HEK293 (cell line): ENCODE data around the gene PGBD1.

Source experiments
- EGR2 ChIP-seq: fragments of 450-650 bp; formaldehyde crosslinking; IDR thresholded peaks from 2 replicates; pipeline ENCODE4 v1.5.1; 2016; ENCODE audit warnings: low read depth, missing biosample characterization, missing genetic modification characterization
- KLF7 ChIP-seq: fragments of 450-650 bp; formaldehyde crosslinking; IDR thresholded peaks from 2 replicates; pipeline ENCODE4 v1.5.1; 2016; ENCODE audit warnings: missing biosample characterization, missing genetic modification characterization, borderline replicate concordance
- PRDM1 ChIP-seq: fragments of 450-650 bp; formaldehyde crosslinking; IDR thresholded peaks from 2 replicates; pipeline ENCODE4; 2016; ENCODE audit warnings: missing biosample characterization, missing genetic modification characterization
- SP2 ChIP-seq: fragments of 450-650 bp; formaldehyde crosslinking; IDR thresholded peaks from 2 replicates; pipeline ENCODE4 v1.5.1; 2016; ENCODE audit warnings: missing biosample characterization, missing genetic modification characterization
- SP3 ChIP-seq: fragments of 450-650 bp; formaldehyde crosslinking; IDR thresholded peaks from 2 replicates; pipeline ENCODE4 v1.5.1; 2016; ENCODE audit warnings: missing biosample characterization, missing genetic modification characterization
- WT1 ChIP-seq: fragments of 450-650 bp; formaldehyde crosslinking; IDR thresholded peaks from 2 replicates; pipeline ENCODE4 v1.5.1; 2016; ENCODE audit warnings: missing biosample characterization, missing genetic modification characterization
- ZBTB20 ChIP-seq: fragments of 450-650 bp; formaldehyde crosslinking; IDR thresholded peaks from 2 replicates; pipeline ENCODE4 v1.5.1; 2016; ENCODE audit warnings: missing biosample characterization, missing genetic modification characterization
- ZBTB48 ChIP-seq: fragments of 450-650 bp; formaldehyde crosslinking; IDR thresholded peaks from 2 replicates; pipeline ENCODE4 v1.5.1; 2016; ENCODE audit warnings: missing biosample characterization, missing genetic modification characterization
- ZEB2 ChIP-seq: fragments of 450-650 bp; formaldehyde crosslinking; IDR thresholded peaks from 2 replicates; pipeline ENCODE4 v1.5.1; 2016; ENCODE audit warnings: missing biosample characterization, missing genetic modification characterization
- ZFP69B ChIP-seq: fragments of 450-650 bp; formaldehyde crosslinking; IDR thresholded peaks from 2 replicates; pipeline ENCODE4 v1.5.1; 2016; ENCODE audit warnings: missing biosample characterization, missing genetic modification characterization
- ZIC2 ChIP-seq: fragments of 450-650 bp; formaldehyde crosslinking; IDR thresholded peaks from 2 replicates; pipeline ENCODE4 v1.5.1; 2016; ENCODE audit warnings: missing biosample characterization, missing genetic modification characterization
- ZNF10 ChIP-seq: fragments of 450-650 bp; formaldehyde crosslinking; IDR thresholded peaks from 2 replicates; pipeline ENCODE4 v1.5.1; 2017; ENCODE audit warnings: missing biosample characterization, missing genetic modification characterization
- ZNF112 ChIP-seq: fragments of 450-650 bp; formaldehyde crosslinking; IDR thresholded peaks from 2 replicates; pipeline ENCODE4 v1.5.0; 2017; ENCODE audit warnings: missing biosample characterization, missing genetic modification characterization
- ZNF184 ChIP-seq: fragments of 450-650 bp; IDR thresholded peaks from 2 replicates; pipeline ENCODE4 v1.5.1; 2018; ENCODE audit warnings: missing biosample characterization, mild to moderate bottlenecking, missing genetic modification characterization
- ZNF2 ChIP-seq: fragments of 450-650 bp; formaldehyde crosslinking; IDR thresholded peaks from 2 replicates; pipeline ENCODE4 v1.5.1; 2016; ENCODE audit warnings: missing biosample characterization, missing genetic modification characterization
- ZNF211 ChIP-seq: fragments of 450-650 bp; formaldehyde crosslinking; IDR thresholded peaks from 2 replicates; pipeline ENCODE4 v1.5.1; 2016; ENCODE audit warnings: low read depth, missing biosample characterization, missing genetic modification characterization
- ZNF239 ChIP-seq: fragments of 450-650 bp; formaldehyde crosslinking; IDR thresholded peaks from 2 replicates; pipeline ENCODE4 v1.5.1; 2016; ENCODE audit warnings: missing biosample characterization, missing genetic modification characterization
- ZNF274 ChIP-seq, 2 experiments: fragments of 200-500 bp in 1 of 2; fragments of 450-650 bp in 1 of 2; sonication (Bioruptor generic) in 1 of 2; formaldehyde crosslinking in 1 of 2; IDR thresholded peaks; 2 replicates each; pipeline versions ENCODE4 v1.5.1 to v1.6.1; 2014 to 2016; ENCODE audit warnings: borderline replicate concordance in 1 of 2, inconsistent platforms in 1 of 2, low read length in 1 of 2, missing biosample characterization in 1 of 2, missing genetic modification characterization in 1 of 2
- ZNF501 ChIP-seq: fragments of 450-650 bp; formaldehyde crosslinking; IDR thresholded peaks from 2 replicates; pipeline ENCODE4 v1.5.1; 2016; ENCODE audit warnings: missing biosample characterization, missing genetic modification characterization
- ZNF510 ChIP-seq: fragments of 450-650 bp; formaldehyde crosslinking; IDR thresholded peaks from 2 replicates; pipeline ENCODE4 v1.5.1; 2018; ENCODE audit warnings: mild to moderate bottlenecking, missing genetic modification characterization, missing biosample characterization; ENCODE audit not compliant: insufficient replicate concordance
- ZNF529 ChIP-seq: fragments of 450-650 bp; formaldehyde crosslinking; IDR thresholded peaks from 2 replicates; pipeline ENCODE4 v1.5.1; 2017; ENCODE audit warnings: missing genetic modification characterization, missing biosample characterization; ENCODE audit not compliant: insufficient replicate concordance
- ZNF571 ChIP-seq: fragments of 450-650 bp; formaldehyde crosslinking; IDR thresholded peaks from 2 replicates; pipeline ENCODE4 v1.5.0; 2017; ENCODE audit warnings: missing biosample characterization, missing genetic modification characterization
- ZNF654 ChIP-seq: fragments of 450-650 bp; formaldehyde crosslinking; IDR thresholded peaks from 2 replicates; pipeline ENCODE4 v1.5.1; 2016; ENCODE audit warnings: low read depth, missing biosample characterization, missing genetic modification characterization
- ZSCAN16 ChIP-seq: fragments of 450-650 bp; formaldehyde crosslinking; IDR thresholded peaks from 2 replicates; pipeline ENCODE4 v1.5.1; 2016; ENCODE audit warnings: missing biosample characterization, missing genetic modification characterization
- TF ChIP-seq, protein P1 (sequence below): fragments of 450-650 bp; formaldehyde crosslinking; IDR thresholded peaks from 2 replicates; pipeline ENCODE4 v1.5.1; 2016; ENCODE audit warnings: missing biosample characterization, missing genetic modification characterization, borderline replicate concordance
- TF ChIP-seq, protein P2 (sequence below): fragments of 450-650 bp; formaldehyde crosslinking; IDR thresholded peaks from 2 replicates; pipeline ENCODE4 v1.5.1; 2016; ENCODE audit warnings: missing biosample characterization, missing genetic modification characterization
- TF ChIP-seq, protein P3 (sequence below): fragments of 450-650 bp; formaldehyde crosslinking; conservative IDR thresholded peaks from 2 replicates; pipeline ENCODE4 v1.5.1; 2016; ENCODE audit warnings: low read depth, missing biosample characterization, missing genetic modification characterization
- TF ChIP-seq, protein P4 (sequence below): fragments of 450-650 bp; formaldehyde crosslinking; IDR thresholded peaks from 2 replicates; pipeline ENCODE4 v1.5.1; 2016; ENCODE audit warnings: missing biosample characterization, missing genetic modification characterization

Gene PGBD1

DNA sequence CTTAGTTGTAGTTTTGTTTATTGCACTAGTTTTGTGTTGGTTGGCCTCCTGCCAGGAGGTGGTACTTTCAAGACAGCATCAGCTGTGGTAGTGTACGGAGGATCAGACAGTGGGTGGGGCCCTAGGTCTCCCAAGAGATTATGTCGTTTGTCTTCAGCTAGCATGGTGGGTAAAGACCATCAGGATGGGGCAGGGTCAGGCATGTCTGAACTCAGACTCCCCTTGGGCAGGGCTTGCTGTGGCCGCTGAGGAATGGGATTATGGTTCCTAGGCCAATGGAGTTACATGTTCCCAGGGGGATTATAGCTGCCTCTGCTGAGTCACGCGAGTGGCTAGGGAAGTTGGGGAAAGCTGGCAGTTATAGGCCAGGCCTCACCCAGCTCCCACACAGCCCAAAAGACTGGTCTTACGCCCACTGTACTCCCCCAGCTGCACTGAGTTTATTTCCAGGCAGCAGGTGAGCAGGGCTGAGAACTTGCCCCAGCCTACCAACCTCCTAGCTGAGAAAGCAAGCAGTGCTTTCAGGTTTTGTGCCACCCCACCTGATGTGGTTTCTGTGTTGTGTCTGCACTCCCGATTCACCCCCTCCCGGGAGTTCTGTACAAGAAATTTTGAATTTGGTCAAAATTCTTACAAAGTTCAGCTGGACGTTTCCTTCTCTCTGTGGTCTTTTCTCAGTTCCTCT is 29.9 kb downstream of the PGBD1 start (continued):
- TF ChIP-seq EGR2 (tag by site-specific recombination): peak; percentile 86
- no peak for TF ChIP-seq ZNF112 (tag by site-specific recombination)
- TF ChIP-seq ZNF10: no peak
- TF ChIP-seq ZEB2 (tag by site-specific recombination): 0 out of 2 replicates have a peak, but pooled peaks have one; percentile 50
- peak; percentile 47; the same call in 1 of the 2 replicates for TF ChIP-seq ZBTB20 (tag by site-specific recombination)
- TF ChIP-seq ZNF184 (tag by site-specific recombination): peak; percentile 16; the same call in 1 of the 2 replicates
- TF ChIP-seq SP2 (tag by site-specific recombination): peak; percentile 29; the same call in 1 of the 2 replicates
- TF ChIP-seq ZNF501 (tag by site-specific recombination): no peak
- TF ChIP-seq SP3 (tag by site-specific recombination): no peak
- 0 out of 2 replicates have a peak, but pooled peaks have one; percentile 25 for TF ChIP-seq KLF7 (tag by site-specific recombination)
- 0 out of 2 replicates have a peak, but pooled peaks have one; percentile 22 for TF ChIP-seq ZFP69B (tag by site-specific recombination)
- TF ChIP-seq, protein P1, sequence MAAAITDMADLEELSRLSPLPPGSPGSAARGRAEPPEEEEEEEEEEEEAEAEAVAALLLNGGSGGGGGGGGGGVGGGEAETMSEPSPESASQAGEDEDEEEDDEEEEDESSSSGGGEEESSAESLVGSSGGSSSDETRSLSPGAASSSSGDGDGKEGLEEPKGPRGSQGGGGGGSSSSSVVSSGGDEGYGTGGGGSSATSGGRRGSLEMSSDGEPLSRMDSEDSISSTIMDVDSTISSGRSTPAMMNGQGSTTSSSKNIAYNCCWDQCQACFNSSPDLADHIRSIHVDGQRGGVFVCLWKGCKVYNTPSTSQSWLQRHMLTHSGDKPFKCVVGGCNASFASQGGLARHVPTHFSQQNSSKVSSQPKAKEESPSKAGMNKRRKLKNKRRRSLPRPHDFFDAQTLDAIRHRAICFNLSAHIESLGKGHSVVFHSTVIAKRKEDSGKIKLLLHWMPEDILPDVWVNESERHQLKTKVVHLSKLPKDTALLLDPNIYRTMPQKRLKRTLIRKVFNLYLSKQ: no peak
- TF ChIP-seq ZNF239 (tag by site-specific recombination): no peak
- TF ChIP-seq ZNF274 (IDR thresholded peaks at IDR 0.05; ENCODE audit: low read length): no peak
- TF ChIP-seq ZNF274 (tag by site-specific recombination; IDR thresholded peaks at IDR 0.05; ENCODE audit: borderline replicate concordance): no peak
- no peak for TF ChIP-seq ZNF654 (tag by site-specific recombination)
- TF ChIP-seq ZNF529 (tag by site-specific recombination): no peak
- TF ChIP-seq, protein P2, sequence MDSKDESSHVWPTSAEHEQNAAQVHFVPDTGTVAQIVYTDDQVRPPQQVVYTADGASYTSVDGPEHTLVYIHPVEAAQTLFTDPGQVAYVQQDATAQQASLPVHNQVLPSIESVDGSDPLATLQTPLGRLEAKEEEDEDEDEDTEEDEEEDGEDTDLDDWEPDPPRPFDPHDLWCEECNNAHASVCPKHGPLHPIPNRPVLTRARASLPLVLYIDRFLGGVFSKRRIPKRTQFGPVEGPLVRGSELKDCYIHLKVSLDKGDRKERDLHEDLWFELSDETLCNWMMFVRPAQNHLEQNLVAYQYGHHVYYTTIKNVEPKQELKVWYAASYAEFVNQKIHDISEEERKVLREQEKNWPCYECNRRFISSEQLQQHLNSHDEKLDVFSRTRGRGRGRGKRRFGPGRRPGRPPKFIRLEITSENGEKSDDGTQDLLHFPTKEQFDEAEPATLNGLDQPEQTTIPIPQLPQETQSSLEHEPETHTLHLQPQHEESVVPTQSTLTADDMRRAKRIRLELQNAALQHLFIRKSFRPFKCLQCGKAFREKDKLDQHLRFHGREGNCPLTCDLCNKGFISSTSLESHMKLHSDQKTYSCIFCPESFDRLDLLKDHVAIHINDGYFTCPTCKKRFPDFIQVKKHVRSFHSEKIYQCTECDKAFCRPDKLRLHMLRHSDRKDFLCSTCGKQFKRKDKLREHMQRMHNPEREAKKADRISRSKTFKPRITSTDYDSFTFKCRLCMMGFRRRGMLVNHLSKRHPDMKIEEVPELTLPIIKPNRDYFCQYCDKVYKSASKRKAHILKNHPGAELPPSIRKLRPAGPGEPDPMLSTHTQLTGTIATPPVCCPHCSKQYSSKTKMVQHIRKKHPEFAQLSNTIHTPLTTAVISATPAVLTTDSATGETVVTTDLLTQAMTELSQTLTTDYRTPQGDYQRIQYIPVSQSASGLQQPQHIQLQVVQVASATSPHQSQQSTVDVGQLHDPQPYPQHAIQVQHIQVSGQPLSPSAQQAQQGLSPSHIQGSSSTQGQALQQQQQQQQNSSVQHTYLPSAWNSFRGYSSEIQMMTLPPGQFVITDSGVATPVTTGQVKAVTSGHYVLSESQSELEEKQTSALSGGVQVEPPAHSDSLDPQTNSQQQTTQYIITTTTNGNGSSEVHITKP (tag by site-specific recombination): peak; percentile 94
- TF ChIP-seq ZBTB48: peak; percentile 50; the same call in 1 of the 2 replicates
- TF ChIP-seq ZNF510 (tag by site-specific recombination): no peak
- peak; percentile 44; the same call in 1 of the 2 replicates for TF ChIP-seq ZIC2 (tag by site-specific recombination)
- TF ChIP-seq ZNF2 (tag by site-specific recombination): peak; percentile 80
- TF ChIP-seq ZSCAN16 (tag by site-specific recombination): no peak
- peak; percentile 73; the same call in 1 of the 2 replicates for TF ChIP-seq WT1 (tag by site-specific recombination)
- no peak for TF ChIP-seq ZNF571
- no peak for TF ChIP-seq PRDM1 (tag by site-specific recombination)
- TF ChIP-seq ZNF211 (tag by site-specific recombination): no peak
- TF ChIP-seq, protein P3, sequence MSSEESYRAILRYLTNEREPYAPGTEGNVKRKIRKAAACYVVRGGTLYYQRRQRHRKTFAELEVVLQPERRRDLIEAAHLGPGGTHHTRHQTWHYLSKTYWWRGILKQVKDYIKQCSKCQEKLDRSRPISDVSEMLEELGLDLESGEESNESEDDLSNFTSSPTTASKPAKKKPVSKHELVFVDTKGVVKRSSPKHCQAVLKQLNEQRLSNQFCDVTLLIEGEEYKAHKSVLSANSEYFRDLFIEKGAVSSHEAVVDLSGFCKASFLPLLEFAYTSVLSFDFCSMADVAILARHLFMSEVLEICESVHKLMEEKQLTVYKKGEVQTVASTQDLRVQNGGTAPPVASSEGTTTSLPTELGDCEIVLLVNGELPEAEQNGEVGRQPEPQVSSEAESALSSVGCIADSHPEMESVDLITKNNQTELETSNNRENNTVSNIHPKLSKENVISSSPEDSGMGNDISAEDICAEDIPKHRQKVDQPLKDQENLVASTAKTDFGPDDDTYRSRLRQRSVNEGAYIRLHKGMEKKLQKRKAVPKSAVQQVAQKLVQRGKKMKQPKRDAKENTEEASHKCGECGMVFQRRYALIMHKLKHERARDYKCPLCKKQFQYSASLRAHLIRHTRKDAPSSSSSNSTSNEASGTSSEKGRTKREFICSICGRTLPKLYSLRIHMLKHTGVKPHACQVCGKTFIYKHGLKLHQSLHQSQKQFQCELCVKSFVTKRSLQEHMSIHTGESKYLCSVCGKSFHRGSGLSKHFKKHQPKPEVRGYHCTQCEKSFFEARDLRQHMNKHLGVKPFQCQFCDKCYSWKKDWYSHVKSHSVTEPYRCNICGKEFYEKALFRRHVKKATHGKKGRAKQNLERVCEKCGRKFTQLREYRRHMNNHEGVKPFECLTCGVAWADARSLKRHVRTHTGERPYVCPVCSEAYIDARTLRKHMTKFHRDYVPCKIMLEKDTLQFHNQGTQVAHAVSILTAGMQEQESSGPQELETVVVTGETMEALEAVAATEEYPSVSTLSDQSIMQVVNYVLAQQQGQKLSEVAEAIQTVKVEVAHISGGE: no peak
- TF ChIP-seq, protein P4, sequence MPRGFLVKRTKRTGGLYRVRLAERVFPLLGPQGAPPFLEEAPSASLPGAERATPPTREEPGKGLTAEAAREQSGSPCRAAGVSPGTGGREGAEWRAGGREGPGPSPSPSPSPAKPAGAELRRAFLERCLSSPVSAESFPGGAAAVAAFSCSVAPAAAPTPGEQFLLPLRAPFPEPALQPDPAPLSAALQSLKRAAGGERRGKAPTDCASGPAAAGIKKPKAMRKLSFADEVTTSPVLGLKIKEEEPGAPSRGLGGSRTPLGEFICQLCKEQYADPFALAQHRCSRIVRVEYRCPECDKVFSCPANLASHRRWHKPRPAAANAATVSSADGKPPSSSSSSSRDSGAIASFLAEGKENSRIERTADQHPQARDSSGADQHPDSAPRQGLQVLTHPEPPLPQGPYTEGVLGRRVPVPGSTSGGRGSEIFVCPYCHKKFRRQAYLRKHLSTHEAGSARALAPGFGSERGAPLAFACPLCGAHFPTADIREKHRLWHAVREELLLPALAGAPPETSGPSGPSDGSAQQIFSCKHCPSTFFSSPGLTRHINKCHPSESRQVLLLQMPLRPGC (tag by site-specific recombination): 0 out of 2 replicates have a peak, but pooled peaks have one; percentile 20
